NCI-H446 (cell line): ENCODE measurements around the gene PCDH18.
A peak's percentile ranks its signal among the peaks of the same experiment; 100 is the strongest.
"Not testable (repeated sequence)": the region's sequence is repeated elsewhere in the genome, so short reads cannot be mapped to it uniquely, and the experiment has no call there.

ENCODE experiments used
- DNase-seq, 2 experiments: peaks; one replicate each; lab custom pipeline; 2025; lab: John Stamatoyannopoulos, UW

Gene PCDH18, protein sequence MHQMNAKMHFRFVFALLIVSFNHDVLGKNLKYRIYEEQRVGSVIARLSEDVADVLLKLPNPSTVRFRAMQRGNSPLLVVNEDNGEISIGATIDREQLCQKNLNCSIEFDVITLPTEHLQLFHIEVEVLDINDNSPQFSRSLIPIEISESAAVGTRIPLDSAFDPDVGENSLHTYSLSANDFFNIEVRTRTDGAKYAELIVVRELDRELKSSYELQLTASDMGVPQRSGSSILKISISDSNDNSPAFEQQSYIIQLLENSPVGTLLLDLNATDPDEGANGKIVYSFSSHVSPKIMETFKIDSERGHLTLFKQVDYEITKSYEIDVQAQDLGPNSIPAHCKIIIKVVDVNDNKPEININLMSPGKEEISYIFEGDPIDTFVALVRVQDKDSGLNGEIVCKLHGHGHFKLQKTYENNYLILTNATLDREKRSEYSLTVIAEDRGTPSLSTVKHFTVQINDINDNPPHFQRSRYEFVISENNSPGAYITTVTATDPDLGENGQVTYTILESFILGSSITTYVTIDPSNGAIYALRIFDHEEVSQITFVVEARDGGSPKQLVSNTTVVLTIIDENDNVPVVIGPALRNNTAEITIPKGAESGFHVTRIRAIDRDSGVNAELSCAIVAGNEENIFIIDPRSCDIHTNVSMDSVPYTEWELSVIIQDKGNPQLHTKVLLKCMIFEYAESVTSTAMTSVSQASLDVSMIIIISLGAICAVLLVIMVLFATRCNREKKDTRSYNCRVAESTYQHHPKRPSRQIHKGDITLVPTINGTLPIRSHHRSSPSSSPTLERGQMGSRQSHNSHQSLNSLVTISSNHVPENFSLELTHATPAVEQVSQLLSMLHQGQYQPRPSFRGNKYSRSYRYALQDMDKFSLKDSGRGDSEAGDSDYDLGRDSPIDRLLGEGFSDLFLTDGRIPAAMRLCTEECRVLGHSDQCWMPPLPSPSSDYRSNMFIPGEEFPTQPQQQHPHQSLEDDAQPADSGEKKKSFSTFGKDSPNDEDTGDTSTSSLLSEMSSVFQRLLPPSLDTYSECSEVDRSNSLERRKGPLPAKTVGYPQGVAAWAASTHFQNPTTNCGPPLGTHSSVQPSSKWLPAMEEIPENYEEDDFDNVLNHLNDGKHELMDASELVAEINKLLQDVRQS

DNA sequence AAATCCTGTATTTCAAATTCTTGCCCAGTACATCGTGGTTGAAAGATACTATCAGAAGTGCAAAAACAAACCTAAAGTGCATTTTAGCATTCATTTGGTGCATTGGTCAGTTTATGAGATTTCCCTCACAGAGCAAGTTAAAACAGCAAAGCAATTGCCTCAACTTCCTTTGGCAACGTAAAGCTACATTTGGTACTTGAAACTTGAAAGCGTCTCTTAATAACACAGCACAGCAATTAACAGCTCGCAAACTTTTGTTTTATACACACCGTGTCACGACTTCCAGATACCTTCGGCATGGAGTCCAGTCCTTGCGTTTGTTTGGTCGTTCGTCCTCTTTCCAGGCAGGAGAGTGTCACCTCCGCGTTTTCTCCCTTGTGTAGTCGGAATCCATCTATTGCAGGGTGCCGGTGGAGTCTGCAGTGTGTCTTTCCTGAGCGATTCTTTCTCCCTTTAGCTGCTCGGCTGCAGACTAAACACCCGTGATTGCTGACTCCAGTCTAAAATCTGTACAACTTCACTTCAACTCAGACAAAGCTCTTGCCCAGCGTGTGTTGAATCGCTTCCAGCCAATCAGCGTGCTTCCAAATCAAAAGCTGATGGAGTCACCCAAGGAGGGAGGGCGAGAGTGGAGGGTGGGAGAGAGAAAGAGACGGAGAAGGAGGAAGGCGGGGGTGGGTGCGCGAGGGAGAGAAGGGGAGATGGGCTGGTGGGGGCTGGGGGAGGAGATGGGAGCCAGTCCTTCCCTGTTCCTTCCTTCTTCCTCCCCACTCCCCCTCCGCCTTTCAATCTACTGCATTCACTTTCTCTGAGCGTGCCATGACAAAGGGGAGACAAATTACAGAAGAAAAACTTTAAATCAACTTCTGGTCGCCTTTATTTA, at the start of gene PCDH18:
PCDH18 (minus strand) TSS at position 509 of the 883 bp plus-strand sequence; CDS start at position 103, 406 bp downstream.
- DNase-seq = no peak

GRCh38 chr4:137576446-137576845, 44.2 kb upstream of the PCDH18 start:
- DNase-seq = no peak

GRCh38 chr4:137572647-137573046, 40.4 kb upstream of the PCDH18 start:
- DNase-seq = no peak

GRCh38 chr4:137572163-137572562, 39.9 kb upstream of the PCDH18 start:
- no peak for DNase-seq

DNA sequence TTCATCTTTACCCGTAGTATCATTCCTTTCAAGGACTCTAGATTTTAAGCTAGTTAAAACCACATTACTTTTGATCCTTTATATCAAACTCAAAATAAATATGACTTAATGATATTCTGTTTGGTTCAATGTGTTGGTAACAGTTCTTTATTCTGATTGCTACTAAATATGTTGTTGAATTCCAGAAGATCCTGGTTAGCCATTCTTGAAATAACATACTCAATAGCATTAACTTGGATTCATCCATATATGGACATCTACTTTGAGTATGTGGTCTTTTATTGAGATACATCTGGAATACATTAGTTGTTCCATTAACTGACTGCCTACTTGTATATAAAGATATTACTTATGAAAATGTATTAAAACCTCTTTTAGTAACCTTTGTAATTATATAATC, 27.5 kb upstream of the PCDH18 start:
- no peak for DNase-seq

DNA sequence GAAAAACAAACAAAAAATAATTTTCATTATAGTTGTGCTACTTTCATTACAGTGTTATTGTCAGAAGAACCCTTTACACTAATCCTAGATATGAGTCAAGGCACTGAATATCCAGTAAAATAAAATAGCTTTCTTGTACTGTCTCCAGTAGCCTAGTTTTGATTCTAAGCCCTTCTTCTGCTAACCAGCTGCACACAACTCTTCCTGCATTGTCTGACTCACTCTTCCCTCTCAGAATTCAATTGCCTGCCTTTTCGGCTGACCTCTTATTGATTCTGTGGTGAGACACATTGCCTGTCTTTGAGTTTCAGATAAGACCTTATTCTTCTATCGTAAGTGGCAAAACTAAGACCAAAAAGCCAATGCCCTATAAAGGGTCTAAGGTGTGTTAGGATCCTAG, 26.7 kb upstream of the PCDH18 start:
- no peak for DNase-seq

GRCh38 chr4:137545461-137545861, 13.2 kb upstream of the PCDH18 start:
- DNase-seq = peak; percentile 11 to 30

DNA sequence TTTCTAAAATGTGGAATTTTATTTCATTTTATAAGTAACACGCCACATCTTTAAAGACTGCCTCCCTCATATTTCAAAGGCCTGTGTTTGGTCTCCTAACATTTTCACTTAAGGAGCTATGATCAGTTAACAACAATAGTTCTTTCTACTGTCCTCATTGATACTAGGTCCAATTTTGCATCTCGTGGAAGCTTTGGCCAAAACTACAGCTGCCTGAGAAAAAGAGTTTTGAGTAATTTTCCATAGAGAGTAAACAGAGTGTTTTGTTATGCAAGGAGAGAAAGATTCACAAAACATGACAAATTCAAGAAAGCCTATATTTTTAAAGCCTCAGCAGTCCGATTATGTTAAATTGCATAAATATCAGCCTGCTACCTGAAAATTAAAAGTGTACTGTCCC, 11.4 kb upstream of the PCDH18 start:
- no peak for DNase-seq

GRCh38 chr4:137543198-137543597, 10.9 kb upstream of the PCDH18 start:
- DNase-seq = no peak

- no peak for DNase-seq
Measured at GRCh38 chr4:137541876-137542646, 9.8 kb upstream of the PCDH18 start.

- no peak for DNase-seq
Measured at GRCh38 chr4:137541181-137541580, 8.9 kb upstream of the PCDH18 start.

DNA sequence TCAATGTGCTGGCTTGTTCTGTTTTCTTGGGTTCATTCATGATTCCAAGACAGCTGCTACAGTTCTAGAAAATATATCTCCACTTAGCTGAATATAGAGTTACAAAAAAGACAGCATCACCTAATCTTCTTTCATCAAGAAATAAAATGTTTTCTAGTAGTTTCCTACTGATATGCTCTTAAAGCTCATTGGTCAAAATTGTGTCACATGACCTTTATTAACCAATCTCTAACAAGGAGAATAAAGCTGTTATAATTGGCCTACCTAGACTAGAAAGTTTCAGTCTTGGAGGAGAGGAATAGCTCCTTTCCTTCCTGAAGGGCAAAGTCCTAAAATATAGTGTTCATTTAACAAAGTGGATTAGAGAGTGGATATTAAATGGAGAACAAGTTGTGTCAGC, 8.1 kb upstream of the PCDH18 start:
- DNase-seq = no peak

GRCh38 chr4:137538526-137538925, 6.2 kb upstream of the PCDH18 start:
- DNase-seq = no peak

DNA sequence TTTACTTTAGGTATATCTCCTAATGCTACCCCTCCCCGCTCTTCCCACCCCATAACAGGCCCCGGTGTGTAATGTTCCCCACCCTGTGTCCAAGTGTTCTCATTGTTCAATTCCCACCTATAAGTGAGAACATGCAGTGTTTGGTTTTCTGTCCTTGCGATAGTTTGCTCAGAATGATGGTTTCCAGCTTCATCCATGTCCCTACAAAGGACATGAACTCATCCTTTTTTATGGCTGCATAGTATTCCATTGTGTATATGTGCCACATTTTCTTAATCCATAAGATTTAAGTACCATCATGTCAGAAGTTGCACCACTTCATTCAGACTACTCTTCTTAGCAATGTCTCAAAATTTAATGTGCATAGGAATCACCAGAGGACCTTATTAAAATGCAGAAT, 5.5 kb upstream of the PCDH18 start:
- not testable (repeated sequence) for DNase-seq

GRCh38 chr4:137536789-137537561, 4.7 kb upstream of the PCDH18 start:
- no peak for DNase-seq

DNA sequence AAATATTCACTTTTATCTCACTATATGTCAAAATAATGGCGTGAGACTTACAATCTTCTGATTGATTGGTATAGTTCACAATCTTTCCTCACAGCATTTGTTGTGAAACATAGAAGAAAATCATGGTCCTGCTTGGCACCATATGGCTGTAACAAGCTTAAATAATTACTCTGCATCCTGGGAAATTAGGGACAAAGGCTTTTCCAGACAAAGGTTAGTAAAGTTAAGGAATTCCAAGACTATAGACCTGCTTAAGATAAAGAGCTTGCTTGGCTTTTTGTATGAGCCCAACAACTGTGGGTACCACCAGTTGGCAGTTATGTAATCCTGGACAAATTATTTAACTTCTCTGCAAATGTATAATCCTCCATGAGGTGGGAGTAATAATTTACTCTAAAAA, 3.4 kb upstream of the PCDH18 start:
- no peak for DNase-seq

GRCh38 chr4:137534516-137534915, 2.2 kb upstream of the PCDH18 start:
- no peak for DNase-seq

DNA sequence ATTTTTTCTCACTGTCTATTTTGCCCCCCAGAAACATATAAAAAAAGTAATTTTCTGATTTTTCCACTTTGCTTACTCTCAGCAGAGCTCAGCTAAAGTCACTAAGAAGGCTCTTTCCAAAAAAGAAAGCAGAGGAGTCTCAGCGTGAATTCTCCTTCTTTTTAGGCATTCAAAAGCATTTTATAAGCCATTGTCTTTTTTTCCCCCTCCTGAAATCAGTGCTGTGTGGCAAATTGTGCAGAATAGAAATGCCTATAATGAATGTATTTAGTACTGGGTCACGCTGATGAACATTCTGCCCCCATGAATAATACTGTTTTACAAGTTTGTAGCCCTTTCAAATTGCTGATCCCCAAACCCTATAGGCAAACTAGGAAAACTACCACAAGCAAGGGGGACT, 1.6 kb upstream of the PCDH18 start:
- DNase-seq = no peak

DNA sequence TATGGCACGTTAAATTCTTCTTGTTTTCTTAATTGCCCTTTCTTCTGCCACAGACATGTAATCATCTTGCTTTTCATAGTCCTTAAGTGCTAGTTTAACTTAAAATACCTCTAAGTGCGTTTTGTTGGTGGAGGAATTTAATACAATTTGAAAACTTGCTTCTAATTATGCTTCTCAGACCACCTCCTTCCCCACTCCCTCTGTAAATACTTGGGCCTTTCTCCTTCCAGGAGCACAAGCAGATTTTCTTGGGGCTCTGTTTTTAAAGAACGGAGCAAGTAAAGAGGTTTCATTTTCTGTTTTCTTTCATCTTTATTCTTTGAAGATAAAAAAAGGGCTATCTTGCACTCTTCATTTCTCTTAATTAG, 559 bp upstream of the PCDH18 start:
- DNase-seq = no peak
